GM19467 (cell line): Measurements from ENCODE around the gene KDM5A.
"Not testable (repeated sequence)": the region's sequence is repeated elsewhere in the genome, so short reads cannot be mapped to it uniquely, and the experiment has no call there.

ENCODE experiments used
- ATAC-seq: cut with Tn5 transposase; IDR thresholded peaks from one replicate; pipeline ENCODE4 v1.9.1; 2021; ENCODE audit warnings: mild to moderate bottlenecking, moderate library complexity; ENCODE audit not compliant: unreplicated experiment

Gene KDM5A

GRCh38 chr12:242496-242895, 146.6 kb downstream of the KDM5A start:
- no peak for ATAC-seq

GRCh38 chr12:241266-241665, 147.9 kb downstream of the KDM5A start:
- no peak for ATAC-seq

- no peak for ATAC-seq
Measured at GRCh38 chr12:240566-240965, 148.6 kb downstream of the KDM5A start.

GRCh38 chr12:238736-239398, 150.3 kb downstream of the KDM5A start:
- no peak for ATAC-seq

GRCh38 chr12:238116-238515, 151.0 kb downstream of the KDM5A start:
- ATAC-seq, result no peak

GRCh38 chr12:237026-237815, 151.9 kb downstream of the KDM5A start:
- no peak for ATAC-seq

- no peak for ATAC-seq
Measured at GRCh38 chr12:236445-236844, 152.7 kb downstream of the KDM5A start.

GRCh38 chr12:235967-236366, 153.2 kb downstream of the KDM5A start:
- not testable (repeated sequence) for ATAC-seq

- ATAC-seq, result no peak
Measured at GRCh38 chr12:234891-235415, 154.2 kb downstream of the KDM5A start.

GRCh38 chr12:234019-234418, 155.1 kb downstream of the KDM5A start:
- ATAC-seq, result no peak

- no peak for ATAC-seq
Measured at GRCh38 chr12:233615-233968, 155.5 kb downstream of the KDM5A start.

GRCh38 chr12:232731-233614, 156.1 kb downstream of the KDM5A start:
- ATAC-seq, result no peak

- no peak for ATAC-seq
Measured at GRCh38 chr12:230925-231671, 158.0 kb downstream of the KDM5A start.
